Esophagus muscularis mucosa (tissue), 4 donors: ENCODE measurements around the gene MPHOSPH6. TPM values are rescaled to one million over a fixed set of nuclear protein-coding genes. Genes with fewer than 3 reads are reported as not detected.

Experiments
- DNase-seq: peaks from one replicate; pipeline ENCODE4 v3.0.0-alpha.2; 2017; ENCODE audit errors: extremely low spot score
- H3K27ac ChIP-seq, 4 donors: fragments of 200-600 bp; sonication (generic); replicated peaks in 1 of 4; 1 replicate in 3 of 4; 2 replicates in 1 of 4; pipeline ENCODE4 v1.5.1; 2016 to 2019; ENCODE audit warnings: mild to moderate bottlenecking in 1 of 4
- H3K27me3 ChIP-seq, 4 donors: fragments of 200-600 bp; sonication (generic); one replicate each; pipeline versions ENCODE4 v1.5.1 to v1.6.0; 2016 to 2019
- H3K36me3 ChIP-seq, 4 donors: fragments of 200-600 bp; sonication (generic); one replicate each; pipeline ENCODE4 v1.5.1; 2016 to 2019
- H3K4me1 ChIP-seq, 4 donors: fragments of 200-600 bp; sonication (generic); one replicate each; pipeline ENCODE4 v1.5.1; 2016 to 2019
- H3K4me3 ChIP-seq, 4 donors: fragments of 200-600 bp; sonication (generic); 1 replicate in 2 of 4; 2 replicates in 2 of 4; pipeline ENCODE4 v1.5.1; 2016 to 2019; ENCODE audit warnings: mild to moderate bottlenecking in 4 of 4, moderate library complexity in 1 of 4
- H3K9me3 ChIP-seq, 4 donors: fragments of 200-600 bp; sonication (generic); 1 replicate in 3 of 4; 2 replicates in 1 of 4; pipeline ENCODE4 v1.5.1; 2016 to 2019
- CTCF ChIP-seq, 3 experiments: fragments of 200-600 bp in 2 of 3; fragments of 450-650 bp in 1 of 3; sonication (generic) in 2 of 3; IDR thresholded peaks; one replicate each; pipeline ENCODE4 v1.5.1; 2017 to 2019; ENCODE audit warnings: antibody characterized with exemption in 3 of 3, mild to moderate bottlenecking in 2 of 3, moderate library complexity in 1 of 3
- EP300 ChIP-seq: sonication (generic); formaldehyde crosslinking; IDR thresholded peaks from one replicate; pipeline ENCODE4 v1.6.1; 2017; ENCODE audit warnings: antibody characterized with exemption
- POLR2A ChIP-seq: fragments of 450-650 bp; IDR thresholded peaks from one replicate; pipeline ENCODE4 v1.6.1; 2017; ENCODE audit warnings: antibody characterized with exemption, moderate library complexity, mild to moderate bottlenecking, low read depth
- POLR2AphosphoS5 ChIP-seq, 2 donors: sonication (generic); formaldehyde crosslinking; IDR thresholded peaks; one replicate each; pipeline ENCODE4 v1.6.1; 2017; ENCODE audit warnings: antibody characterized with exemption in 2 of 2
- WGBS: methylation state at CpG from one replicate; pipeline ENCODE4 v1.1.5; 2018; 5-methylcytosine and 5-hydroxymethylcytosine counted together
- intact Hi-C: fragments of 100-400 bp; cut with DNase I; formaldehyde crosslinking; loops from one replicate; pipeline ENCODE4 v1.15.1; 2023
- total RNA-seq, 4 donors: library from RNA; depleted of rRNA; stranded (reverse); fragments of >200 nt; gene quantifications; one replicate each; pipeline versions ENCODE4 v1.1.0 to v1.2.1, GENCODE V29; 2016

Gene MPHOSPH6
- total RNA-seq, 4 donors from 2014 or later: 7.2 to 26.2 (median 12.6) TPM

GRCh38 chr16:82160226-82160625, 9.8 kb downstream of the MPHOSPH6 start:
- Histone ChIP-seq H3K4me3 (no peak overlapping the region), H3K36me3 (peaks cover 11 to 51% (median 32%) of the 10 kb centered on the region in 4 donors), H3K4me1 (peaks cover 0 to 8% (median 7%) of the 10 kb centered on the region in 4 donors), H3K27ac (no peak overlapping the region), H3K9me3 (no peaks in the 10 kb centered on the region), H3K27me3 (no peaks in the 10 kb centered on the region)
- DNase-seq: no peak
- 84% methylated on average over 6 of the region's 6 CpGs for WGBS
- intact Hi-C loops: no loop called here
- TF ChIP-seq CTCF (IDR thresholded peaks at IDR 0.05) (no peak), EP300 (no peak), POLR2A (no peak), POLR2AphosphoS5 (IDR thresholded peaks at IDR 0.05) (no peak)

GRCh38 chr16:82157836-82158235, 12.2 kb downstream of the MPHOSPH6 start:
- Histone ChIP-seq H3K36me3 (peaks cover 6 to 34% (median 27%) of the 10 kb centered on the region in 4 donors), H3K9me3 (no peaks in the 10 kb centered on the region), H3K4me1 (peaks cover 0 to 8% (median 7%) of the 10 kb centered on the region in 4 donors), H3K27me3 (no peaks in the 10 kb centered on the region), H3K4me3 (no peak overlapping the region), H3K27ac (peak overlapping the region in 1 of 4 donors; percentile 18)
- intact Hi-C loops: no loop called here
- TF ChIP-seq POLR2A: no peak
- no peak for TF ChIP-seq POLR2AphosphoS5 (IDR thresholded peaks at IDR 0.05)
- no peak for TF ChIP-seq CTCF (IDR thresholded peaks at IDR 0.05)
- no peak for TF ChIP-seq EP300
- 75% methylated on average over 5 of the region's 5 CpGs for WGBS
- no peak for DNase-seq

- WGBS: 85% methylated on average over 2 of the region's 2 CpGs
- Histone ChIP-seq H3K9me3 (no peaks in the 10 kb centered on the region), H3K27me3 (no peaks in the 10 kb centered on the region), H3K4me3 (no peak overlapping the region), H3K36me3 (peaks cover 2 to 30% (median 23%) of the 10 kb centered on the region in 4 donors), H3K4me1 (peaks cover 0 to 8% (median 7%) of the 10 kb centered on the region in 4 donors), H3K27ac (peak overlapping the region in 1 of 4 donors; percentile 18)
- TF ChIP-seq EP300: no peak
- TF ChIP-seq POLR2A: no peak
- TF ChIP-seq POLR2AphosphoS5 (IDR thresholded peaks at IDR 0.05): no peak
- no peak for TF ChIP-seq CTCF (IDR thresholded peaks at IDR 0.05)
- no peak for DNase-seq
- intact Hi-C loops: no loop called here
Observed at GRCh38 chr16:82157534-82157812, 12.6 kb downstream of the MPHOSPH6 start.

GRCh38 chr16:82156761-82157533, 13.1 kb downstream of the MPHOSPH6 start:
- Histone ChIP-seq H3K4me1 (peaks cover 0 to 8% (median 7%) of the 10 kb centered on the region in 4 donors), H3K27ac (no peak overlapping the region), H3K36me3 (peaks cover 0 to 25% (median 18%) of the 10 kb centered on the region in 4 donors), H3K4me3 (no peak overlapping the region), H3K27me3 (no peaks in the 10 kb centered on the region), H3K9me3 (no peaks in the 10 kb centered on the region)
- DNase-seq: no peak
- TF ChIP-seq POLR2A (no peak), EP300 (no peak), CTCF (IDR thresholded peaks at IDR 0.05) (no peak), POLR2AphosphoS5 (IDR thresholded peaks at IDR 0.05) (no peak)
- intact Hi-C loops: no loop called here
- 88% methylated on average over 14 of the region's 14 CpGs for WGBS
